ENCODE results near the gene EFNA1. TPM values are rescaled to one million over a fixed set of nuclear protein-coding genes. Genes with fewer than 3 reads are reported as not detected.

The EFNA1 gene
- total RNA-seq, 2 experiments from 2014 or later = not detected

GRCh38 chr1:155128755-155129473 lies 1.2 kb downstream of the EFNA1 start:
- BruUV-seq (replicated peaks) = no TSS peak

GRCh38 chr1:155130272-155131006 lies 2.8 kb downstream of the EFNA1 start:
- BruUV-seq (replicated peaks) = no TSS peak

More at GRCh38 chr1:155128755-155129473, 1.2 kb downstream of the EFNA1 start:
- Histone ChIP-seq H2AFZ (ENCODE audit: low read length) (no peak overlapping the region), H3K79me2 (ENCODE audit: insufficient read depth, low read depth, low read length) (no peaks in the 10 kb centered on the region), H3K4me2 (ENCODE audit: low read length) (no peak overlapping the region), H3K4me1 (ENCODE audit: insufficient read depth, low read length, poor library complexity, severe bottlenecking) (peaks cover 4% of the 10 kb centered on the region), H3K9me3 (ENCODE audit: low read length) (no peaks in the 10 kb centered on the region), H3K36me3 (ENCODE audit: insufficient read depth, low read length) (no peaks in the 10 kb centered on the region), H4K20me1 (ENCODE audit: insufficient read depth, low read length) (no peaks in the 10 kb centered on the region), H3K9me2 (ENCODE audit: insufficient read depth, low read length) (no peaks in the 10 kb centered on the region), H3K4me3 (ENCODE audit: low read depth, low read length, poor library complexity, severe bottlenecking) (no peak overlapping the region), H3K27ac (ENCODE audit: low read depth, low read length, poor library complexity, severe bottlenecking) (no peak overlapping the region)
- TF ChIP-seq EZH2phosphoT487 (IDR thresholded peaks at IDR 0.05; ENCODE audit: borderline replicate concordance, low read depth, low read length) (no peak), CTCF (conservative IDR thresholded peaks at IDR 0.05; ENCODE audit: low read length) (no peak)
- DNase-seq (ENCODE audit: low spot score) = no peak
- ChIA-PET CTCF (ENCODE audit: unreplicated experiment) (no interaction called here), POLR2A (no interaction called here)
- intact Hi-C loops (cut with micrococcal nuclease; ENCODE audit: unreplicated experiment) = no loop called here

More at GRCh38 chr1:155130272-155131006, 2.8 kb downstream of the EFNA1 start:
- no peak overlapping the region for H3K4me2 ChIP-seq (ENCODE audit: low read length)
- no peak overlapping the region for H2AFZ ChIP-seq (ENCODE audit: low read length)
- ChIA-PET POLR2A (no interaction called here), CTCF (ENCODE audit: unreplicated experiment) (no interaction called here)
- H3K27ac ChIP-seq (ENCODE audit: low read depth, low read length, poor library complexity, severe bottlenecking) = no peak overlapping the region
- H4K20me1 ChIP-seq (ENCODE audit: insufficient read depth, low read length) = no peaks in the 10 kb centered on the region
- H3K4me1 ChIP-seq (ENCODE audit: insufficient read depth, low read length, poor library complexity, severe bottlenecking) = peaks cover 12% of the 10 kb centered on the region
- intact Hi-C loops (cut with micrococcal nuclease; ENCODE audit: unreplicated experiment) = no loop called here
- no peaks in the 10 kb centered on the region for H3K9me2 ChIP-seq (ENCODE audit: insufficient read depth, low read length)
- no peak for DNase-seq (ENCODE audit: low spot score)
- H3K9me3 ChIP-seq (ENCODE audit: low read length) = no peaks in the 10 kb centered on the region
- H3K36me3 ChIP-seq (ENCODE audit: insufficient read depth, low read length) = no peaks in the 10 kb centered on the region
- TF ChIP-seq CTCF (conservative IDR thresholded peaks at IDR 0.05; ENCODE audit: low read length) = no peak
- no peak for TF ChIP-seq EZH2phosphoT487 (IDR thresholded peaks at IDR 0.05; ENCODE audit: borderline replicate concordance, low read depth, low read length)
- H3K79me2 ChIP-seq (ENCODE audit: insufficient read depth, low read depth, low read length) = no peaks in the 10 kb centered on the region; the same call in 1 of the 2 replicates
- H3K4me3 ChIP-seq (ENCODE audit: low read depth, low read length, poor library complexity, severe bottlenecking) = no peak overlapping the region

All from OCI-LY7 (cell line).